ENCODE data around the gene RAB3IP.

GRCh38 chr12:69851976-69852375 is 113.3 kb downstream of the RAB3IP start:
- no peak for TF ChIP-seq CTCF (IDR thresholded peaks at IDR 0.05 in 8 of 11, conservative IDR thresholded peaks at IDR 0.05 in 3 of 11)
- TF ChIP-seq POLR2A (IDR thresholded peaks at IDR 0.05), result no peak

All from spleen (tissue), 7 donors.